AG20443 (cell line): Measurements from ENCODE around the gene AARS2.
A peak's percentile ranks its signal among the peaks of the same experiment; 100 is the strongest.
"Not testable (repeated sequence)": the region's sequence is repeated elsewhere in the genome, so short reads cannot be mapped to it uniquely, and the experiment has no call there.

Experiments used
- DNase-seq: peaks from one replicate; pipeline ENCODE4 v3.0.0; 2012; ENCODE audit warnings: low spot score, mixed read lengths

Gene AARS2

DNA sequence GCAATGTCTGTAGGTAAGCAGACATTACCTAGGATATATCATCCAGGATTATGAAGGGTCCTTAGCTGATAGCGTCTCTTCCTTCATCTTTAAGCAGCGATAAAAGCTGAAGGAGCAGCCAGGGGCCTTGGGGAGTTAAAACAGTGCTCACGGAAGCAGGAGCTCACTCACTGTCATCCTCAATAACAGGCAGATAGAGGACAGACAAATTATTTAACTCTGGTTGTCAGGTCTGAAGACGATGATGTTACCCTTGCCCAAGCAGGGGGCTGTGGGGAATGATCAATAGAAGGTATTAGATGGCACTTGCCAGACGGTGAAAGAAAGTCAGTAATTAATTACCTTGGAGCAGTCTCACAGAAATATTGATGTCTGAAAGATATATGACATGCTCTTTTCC lies 16.7 kb upstream of the AARS2 start:
- no peak for DNase-seq

DNA sequence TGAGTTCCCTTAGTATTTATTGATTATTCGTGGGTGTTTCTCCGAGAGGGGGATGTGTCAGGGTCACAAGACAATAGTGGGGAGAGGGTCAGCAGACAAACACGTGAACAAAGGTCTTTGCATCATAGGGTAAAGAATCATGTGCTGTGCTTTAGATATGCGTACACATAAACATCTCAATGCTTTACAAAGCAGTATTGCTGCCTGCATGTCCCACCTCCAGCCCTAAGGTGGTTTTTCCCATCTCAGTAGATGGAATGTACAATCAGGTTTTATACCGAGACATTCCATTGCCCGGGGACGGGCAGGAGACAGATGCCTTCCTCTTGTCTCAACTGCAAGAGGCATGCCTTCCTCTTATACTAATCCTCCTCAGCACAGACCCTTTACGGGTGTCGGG lies 15.1 kb upstream of the AARS2 start:
- DNase-seq = not testable (repeated sequence)

DNA sequence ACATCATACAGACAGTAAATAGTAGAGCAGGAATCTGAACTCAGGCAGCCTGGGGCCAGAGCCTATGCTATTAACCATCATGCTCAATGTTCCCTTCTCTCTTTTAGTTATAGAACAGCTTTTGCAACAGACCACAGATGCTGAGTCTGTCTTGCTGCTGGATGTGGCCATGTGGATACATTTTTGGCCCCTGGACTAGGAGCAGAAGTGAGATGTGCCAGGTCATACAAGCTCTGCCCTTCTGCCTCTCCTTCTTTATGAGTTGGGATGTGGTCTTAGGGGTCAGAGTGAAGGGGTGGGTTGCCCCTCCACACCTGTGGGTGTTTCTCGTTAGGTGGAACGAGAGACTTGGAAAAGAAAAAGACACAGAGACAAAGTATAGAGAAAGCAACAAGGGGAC lies 14.6 kb upstream of the AARS2 start:
- DNase-seq = no peak

DNA sequence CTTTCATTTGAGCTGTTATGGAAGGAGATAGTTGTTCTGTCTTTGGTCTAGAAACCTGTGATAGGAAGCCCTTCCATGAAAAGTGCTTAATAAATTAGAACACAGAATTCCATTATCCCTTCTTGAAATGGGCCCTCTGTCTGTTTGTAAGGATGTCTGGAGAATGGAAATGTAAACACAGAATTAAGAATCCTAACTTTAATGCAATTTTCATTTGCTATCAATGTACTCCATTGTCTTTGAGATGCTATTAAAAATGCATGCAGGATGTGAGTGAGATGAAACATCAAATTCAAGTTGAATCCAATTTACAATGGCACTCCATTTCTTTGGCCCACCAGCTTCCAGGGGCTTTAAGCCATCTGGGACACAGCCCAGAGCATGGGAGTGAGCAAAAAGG lies 13.9 kb upstream of the AARS2 start:
- no peak for DNase-seq

DNA sequence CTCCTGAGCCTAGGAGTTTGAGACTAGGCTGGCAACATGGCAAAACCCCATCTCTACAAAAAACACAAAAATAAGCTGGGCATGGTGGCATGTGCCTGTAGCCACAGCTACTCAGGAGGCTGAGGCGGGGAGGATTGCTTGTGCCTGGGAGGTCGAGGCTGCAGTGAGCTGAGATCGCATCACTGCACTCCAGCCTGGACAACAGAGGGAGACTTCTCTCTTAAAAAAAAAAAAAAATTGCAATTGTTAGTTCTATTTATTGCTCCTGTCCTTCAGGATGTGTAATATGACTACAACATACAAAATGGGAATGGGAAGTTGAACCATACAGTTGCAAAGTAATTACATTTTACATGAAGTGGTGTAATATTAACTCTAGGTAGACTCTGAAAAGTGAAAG lies 8.1 kb upstream of the AARS2 start:
- DNase-seq = no peak

DNA sequence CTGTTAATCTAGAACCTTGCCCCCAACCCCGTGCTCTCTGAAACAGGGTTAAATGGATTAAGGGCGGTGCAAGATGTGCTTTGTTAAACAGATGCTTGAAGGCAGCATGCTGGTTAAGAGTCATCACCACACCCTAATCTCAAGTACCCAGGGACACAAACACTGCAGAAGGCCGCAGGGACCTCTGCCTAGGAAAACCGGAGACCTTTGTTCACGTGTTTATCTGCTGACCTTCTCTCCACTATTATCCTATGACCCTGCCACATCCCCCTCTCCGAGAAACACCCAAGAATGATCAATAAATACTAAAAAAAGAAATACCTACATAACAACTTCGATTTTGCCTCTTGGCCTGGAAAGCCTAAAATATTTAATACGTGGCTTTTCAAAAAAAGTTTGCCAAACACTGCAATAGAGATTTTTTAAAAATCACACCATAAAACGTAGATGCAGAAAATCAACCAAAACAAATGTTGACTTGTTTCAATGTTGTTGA lies 4.0 kb upstream of the AARS2 start:
- DNase-seq = not testable (repeated sequence)

DNA sequence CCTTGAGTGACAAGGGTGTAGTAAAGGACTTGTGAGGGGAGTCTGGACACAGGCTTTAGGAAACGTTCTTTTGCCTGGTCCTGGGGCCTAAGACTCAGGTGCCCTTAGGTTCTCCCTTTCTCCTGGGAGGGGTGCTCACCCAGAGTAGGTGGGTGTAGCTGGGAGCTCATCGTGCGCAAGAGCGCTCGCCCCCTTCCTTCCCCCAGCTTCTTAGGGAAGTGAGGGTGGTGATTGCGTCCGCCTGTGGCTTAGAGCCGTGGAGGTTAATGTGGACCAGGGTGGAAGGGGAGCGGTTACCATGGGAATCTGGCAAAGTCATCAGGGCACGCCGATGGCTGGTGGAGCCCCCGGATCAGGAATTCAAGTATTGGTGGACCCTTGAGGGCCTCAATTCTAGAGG lies 3.3 kb upstream of the AARS2 start:
- no peak for DNase-seq

DNA sequence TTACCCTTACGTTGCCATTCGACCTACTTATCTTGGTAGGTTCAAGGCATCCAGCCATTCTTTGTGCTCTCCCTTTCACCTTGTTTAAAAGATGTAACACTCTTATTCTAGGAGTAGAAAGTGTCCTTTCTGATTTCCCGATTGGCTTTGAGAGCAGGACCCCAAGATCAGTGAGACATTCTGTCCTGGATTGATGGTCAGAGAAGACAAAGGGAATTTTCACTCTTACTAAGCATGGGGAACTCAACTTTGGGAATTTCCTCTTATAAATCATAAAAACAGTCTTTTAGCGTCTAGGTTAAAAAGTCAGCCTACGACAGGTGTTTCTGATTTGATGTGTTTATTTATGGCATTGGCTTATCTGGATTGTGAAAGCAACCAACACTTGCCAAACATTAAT lies 2.8 kb upstream of the AARS2 start:
- no peak for DNase-seq

DNA sequence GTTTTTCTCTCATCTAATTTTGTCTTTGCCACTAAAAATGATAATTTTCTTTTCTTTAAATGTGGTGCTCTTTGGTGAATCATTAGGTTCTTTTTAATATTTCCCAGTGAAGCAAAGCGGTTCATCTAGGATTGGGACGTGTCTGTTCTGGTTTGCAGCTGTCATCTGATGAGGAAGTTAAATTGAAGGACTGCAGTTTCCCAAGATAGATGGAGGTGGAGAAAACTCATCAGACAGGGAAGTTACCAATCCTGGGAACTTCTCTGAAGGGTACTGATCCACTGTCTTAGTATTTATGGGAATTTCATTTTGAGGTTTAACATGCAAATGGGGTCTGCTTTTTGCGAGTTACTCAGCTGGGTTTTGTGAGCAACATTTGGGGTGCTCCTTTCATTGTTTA lies 2.4 kb upstream of the AARS2 start:
- DNase-seq = no peak

DNA sequence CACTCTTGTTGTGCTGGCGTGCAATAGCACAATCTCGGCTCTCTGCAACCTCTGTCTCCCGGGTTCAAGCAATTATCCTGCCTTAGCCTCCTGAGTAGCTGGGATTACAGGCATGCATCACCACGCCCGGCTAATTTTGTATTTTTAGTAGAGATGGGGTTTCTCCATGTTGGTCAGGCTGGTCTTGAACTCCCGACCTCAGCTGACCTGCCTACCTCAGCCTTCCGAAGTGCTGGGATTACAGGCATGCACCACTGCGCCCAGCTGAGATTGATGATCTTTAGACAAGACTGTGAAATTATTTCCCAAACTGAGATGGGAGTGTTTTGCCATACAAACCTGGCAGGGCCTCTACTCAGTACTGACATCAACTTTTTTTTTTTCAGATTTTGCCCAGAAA lies 1.5 kb upstream of the AARS2 start:
- not testable (repeated sequence) for DNase-seq

DNA sequence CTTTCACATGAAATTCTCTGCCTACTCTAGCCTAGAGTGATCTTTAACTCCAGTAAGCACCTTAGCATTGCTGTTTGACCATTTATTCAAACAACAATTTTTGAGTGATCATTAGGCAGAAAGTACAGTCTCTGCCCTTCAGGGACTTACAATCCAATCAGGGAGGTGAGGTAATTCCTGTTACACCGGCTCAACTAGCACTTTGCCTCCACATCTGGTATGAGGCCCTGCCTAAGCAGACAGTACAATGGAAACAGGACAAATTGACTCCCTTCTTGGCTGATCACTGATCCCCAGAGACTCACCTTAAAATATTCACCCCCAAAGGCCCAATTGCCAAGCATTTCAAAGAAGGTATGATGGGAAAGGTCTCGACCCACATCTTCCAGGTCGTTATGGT lies 1.4 kb downstream of the AARS2 start:
- DNase-seq = no peak

DNA sequence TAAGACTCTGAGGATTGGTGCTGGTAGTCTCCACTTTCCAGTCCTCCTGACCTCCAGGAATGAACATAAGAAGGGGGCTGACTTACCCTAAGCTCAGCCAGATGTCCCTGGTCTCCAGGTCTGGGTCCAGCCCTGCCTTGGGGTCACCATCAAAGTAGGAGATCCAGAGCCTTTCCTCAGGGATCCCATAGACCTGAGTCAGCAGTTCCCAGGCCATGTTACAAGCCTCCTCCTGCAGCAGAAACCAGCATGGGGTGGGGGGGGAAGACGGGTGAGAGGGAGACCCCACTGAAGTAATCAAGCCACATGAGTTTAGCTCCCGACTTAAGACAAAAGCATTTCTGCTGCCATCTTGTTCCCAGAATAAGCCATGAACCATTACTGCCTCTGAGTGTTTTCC lies 1.8 kb downstream of the AARS2 start:
- DNase-seq = no peak

DNA sequence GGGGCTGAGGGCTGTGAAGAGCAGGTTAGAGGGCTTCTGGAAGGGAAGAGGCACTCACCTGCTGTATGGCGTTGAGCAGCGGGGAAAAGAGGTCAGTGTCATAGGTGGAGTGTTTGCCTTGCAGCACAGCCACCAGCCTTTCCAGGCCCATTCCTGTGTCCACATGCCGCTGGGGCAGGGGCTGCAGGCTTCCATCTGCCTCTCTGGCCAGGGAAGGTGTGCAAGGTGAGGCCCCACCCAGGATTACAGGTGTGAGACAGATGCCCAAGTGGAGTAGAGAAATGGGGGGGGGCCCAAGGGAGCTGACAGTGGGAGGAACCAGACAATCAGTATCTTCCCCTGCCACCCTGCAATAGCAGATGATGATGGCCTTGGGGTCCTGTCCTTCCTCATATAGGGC lies 2.9 kb downstream of the AARS2 start:
- DNase-seq = no peak

DNA sequence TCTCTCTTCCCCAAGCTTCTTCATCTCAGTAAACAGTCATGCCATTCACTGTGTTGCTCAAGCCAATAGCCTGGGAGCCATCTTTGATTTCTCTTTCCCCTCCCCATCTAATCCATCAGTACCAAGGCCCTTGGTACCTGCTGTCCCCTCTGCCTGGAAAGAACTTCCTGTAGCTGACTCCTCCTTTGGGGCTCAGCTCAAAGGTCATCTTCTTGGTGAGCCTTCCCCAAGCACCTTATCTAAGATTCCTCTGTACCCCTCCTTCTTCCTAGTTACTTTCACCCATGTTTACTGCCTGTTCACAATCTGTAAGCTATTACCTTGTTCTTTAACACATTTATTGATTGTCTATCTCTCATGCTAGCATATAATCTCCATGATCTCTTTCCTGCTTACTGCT lies 3.5 kb downstream of the AARS2 start:
- DNase-seq = no peak

DNA sequence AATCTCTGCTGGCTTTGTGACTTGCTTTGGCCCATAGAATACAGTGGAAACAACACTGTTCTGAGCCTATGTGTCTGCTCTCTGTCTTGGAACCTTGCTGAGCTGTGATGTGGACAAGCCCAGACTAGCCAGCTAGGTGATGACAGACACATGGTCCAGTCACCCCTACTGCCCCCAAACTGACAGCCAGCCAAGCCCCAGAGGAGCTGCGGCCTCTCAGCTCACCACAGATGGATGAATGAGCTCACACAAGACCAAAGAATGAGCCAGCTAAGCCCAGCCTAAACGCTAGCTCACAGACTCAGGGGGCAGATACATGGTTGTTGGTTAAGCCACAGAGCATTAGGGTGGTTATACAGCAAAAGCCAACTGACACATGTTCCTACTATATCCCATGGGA lies 4.1 kb downstream of the AARS2 start:
- DNase-seq = peak; percentile 71

DNA sequence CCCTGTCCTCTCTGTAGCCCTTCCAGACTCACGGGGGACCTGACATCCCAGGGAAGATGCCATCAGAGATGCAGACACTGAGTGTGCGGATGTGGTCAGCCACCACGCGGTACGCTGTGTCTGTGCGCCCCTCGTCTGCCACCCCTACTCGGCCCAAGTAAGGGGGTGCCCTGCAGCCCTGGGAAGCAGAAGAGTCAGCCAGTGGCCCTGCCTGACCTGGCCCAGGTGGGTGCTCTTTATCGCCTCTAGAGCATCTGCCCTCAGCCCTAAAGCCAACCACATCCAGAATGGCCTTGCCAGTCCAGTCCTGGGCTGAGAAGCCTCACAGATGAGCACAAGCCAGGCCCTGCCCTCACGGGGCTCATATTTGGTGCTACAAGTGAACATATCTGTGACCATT lies 5.9 kb downstream of the AARS2 start:
- DNase-seq = no peak

DNA sequence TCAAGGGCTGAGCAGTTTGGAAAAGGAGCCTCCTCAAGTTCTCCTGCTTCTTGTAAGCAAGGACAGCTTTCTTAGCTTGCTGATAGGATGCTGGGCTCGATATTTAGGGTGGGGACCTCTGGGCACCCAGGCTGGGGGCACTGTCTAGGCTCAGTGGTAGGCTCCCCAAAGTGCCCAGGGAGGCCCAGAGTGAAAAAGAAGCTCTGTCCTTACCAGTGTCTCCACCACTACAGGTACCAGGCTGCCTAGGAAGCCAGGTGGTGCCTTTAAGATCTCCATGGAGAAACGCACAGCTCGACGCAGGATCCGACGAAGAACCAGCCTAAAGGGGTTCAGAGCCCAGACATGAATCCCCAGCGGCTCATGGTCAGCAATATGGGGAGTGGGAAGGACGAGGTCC lies 6.4 kb downstream of the AARS2 start:
- DNase-seq = no peak

DNA sequence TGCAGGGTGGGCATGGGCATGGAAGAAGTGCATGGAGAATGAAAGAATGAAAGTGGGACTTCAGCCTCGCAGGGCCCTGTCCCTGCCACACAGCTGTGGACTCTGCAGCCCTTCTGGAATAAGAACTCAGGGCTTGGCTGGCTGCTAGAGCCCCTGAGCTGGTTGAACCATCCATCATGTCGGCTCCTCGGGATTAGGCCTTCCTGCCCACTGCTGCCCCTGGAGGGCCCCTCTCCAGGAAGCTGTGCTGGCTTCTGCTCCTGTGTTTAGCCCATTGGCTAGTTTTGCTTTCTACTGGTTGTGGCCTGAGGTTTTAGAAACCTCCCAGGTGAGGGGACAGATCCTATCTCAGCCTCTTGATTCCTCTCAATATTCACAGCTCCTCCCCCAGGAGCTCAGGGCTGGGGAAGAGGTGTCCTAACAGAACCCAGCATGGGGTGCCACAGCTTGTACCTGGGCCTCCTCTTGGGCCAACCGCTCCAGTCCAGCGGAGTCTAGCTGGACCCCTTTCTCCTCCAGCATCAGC lies 7.9 kb downstream of the AARS2 start:
- DNase-seq = no peak

DNA sequence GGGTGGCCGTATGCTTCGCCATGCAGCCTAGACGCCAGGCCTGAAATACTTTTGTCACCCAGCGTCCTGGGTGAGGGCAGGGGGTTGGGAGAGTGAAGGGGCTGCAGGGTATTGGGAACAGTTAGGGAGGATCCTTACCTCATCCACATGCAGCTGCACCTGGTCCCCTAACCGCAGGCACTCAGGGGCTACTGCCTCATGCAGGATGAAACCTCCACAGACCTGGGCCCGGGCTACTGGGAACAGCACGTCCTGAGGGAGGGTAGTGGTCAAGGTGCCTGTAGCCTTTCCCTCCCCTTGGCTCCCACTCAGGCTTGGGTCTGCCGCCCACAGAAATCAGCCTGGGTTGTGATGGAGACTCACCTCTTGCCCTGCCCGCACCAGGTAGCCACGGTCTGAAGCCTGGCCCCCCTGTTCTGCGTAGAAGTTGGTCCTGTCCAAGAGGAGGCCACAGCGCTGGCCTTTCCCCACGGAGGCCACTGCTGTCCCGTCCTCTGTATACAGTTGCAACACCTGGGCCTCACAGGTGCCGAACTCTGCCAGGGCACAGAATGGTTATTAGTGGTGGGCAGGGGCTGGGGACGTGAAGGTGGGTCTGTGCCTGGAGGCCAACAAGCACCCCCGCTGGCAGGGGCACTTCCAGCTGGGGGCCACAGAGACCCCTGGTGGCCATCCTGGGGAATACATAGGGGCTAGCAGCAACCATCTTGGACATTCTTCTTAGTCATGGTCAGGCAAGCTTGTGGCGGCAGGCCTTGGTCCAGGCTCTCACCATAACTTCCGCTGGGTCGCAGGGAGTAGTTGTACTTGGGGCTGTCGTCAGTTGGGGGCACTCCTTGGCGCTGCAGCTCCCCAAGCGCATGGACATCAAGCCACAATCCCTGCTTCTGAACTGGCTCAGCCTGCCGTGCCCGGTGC lies 8.6 kb downstream of the AARS2 start:
- DNase-seq = peak; percentile 66

DNA sequence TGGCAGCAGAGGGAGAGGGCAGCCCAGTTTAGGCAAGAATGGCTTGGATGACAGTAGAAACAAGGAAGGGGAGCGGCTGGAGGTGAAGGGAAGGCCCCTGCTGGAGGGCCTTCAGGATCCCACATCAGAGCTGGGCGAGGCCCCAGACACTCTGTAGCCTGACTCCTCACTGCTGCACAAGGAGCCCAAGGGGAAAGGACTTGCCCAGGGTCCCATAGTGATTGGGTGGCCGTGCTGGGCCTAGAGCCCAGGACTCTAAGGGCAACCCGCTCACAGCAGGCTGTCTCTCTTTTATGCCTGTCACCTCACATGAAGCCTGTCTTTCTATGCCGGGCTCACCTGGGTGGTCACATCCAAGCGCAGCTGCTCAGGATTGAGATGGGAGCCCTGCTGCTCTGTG lies 9.3 kb downstream of the AARS2 start:
- no peak for DNase-seq

DNA sequence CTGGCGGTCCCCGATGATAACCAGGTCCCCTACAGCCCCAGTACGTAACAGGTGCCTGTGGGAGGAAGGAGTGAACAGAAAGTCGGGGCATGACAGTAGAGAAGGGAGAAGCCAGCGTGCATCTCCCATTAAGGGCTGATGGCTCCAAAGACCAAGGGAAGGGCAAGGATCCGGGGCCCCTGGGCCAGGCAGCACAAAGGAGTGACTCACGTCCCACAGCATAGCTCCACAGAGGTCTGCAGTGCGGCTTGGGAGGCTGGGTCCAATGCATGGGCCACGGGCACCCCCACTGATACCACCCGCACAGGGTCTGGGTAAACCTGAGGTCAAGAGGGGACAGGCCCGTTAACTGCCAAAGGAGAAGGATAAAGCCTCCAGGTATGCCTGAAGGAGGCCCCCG lies 10.3 kb downstream of the AARS2 start:
- DNase-seq = no peak

DNA sequence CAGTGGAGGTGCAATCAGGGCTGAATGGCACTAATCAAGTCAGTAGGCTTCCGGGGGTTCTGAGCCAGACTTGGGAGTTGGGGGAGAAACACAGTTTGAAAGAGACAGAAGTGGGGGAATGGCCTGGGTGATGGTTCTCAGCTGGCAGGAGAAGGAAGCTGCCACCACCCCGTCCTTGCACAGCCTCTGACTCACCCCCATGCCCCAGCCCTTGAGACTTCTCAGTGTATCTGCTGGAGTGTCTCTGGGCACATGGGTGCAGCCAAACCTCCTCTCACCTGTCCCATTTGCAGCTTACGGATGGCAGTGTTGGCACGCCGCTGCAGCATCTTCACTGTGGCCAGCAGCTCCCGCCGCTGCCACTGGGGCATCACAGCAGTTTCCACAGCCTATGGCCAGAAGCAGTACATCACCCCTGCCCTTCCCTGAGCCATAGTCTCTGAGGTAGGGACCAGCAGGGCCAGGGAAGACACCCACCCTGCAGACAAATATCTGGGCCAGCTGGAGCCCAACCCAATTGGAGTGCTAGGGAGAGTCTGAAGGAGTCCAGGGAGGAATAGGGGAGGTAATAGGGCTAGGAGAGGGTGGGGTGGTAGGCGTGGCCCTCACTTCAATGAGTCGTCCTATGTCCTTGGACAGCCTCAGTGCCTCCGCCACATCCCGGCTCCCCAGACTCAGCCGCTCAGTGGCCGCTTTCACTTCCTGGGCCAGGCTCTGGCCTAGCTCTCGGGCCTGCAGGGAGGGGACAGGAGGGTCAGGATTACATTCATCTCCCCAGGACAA lies 11.2 kb downstream of the AARS2 start:
- no peak for DNase-seq

DNA sequence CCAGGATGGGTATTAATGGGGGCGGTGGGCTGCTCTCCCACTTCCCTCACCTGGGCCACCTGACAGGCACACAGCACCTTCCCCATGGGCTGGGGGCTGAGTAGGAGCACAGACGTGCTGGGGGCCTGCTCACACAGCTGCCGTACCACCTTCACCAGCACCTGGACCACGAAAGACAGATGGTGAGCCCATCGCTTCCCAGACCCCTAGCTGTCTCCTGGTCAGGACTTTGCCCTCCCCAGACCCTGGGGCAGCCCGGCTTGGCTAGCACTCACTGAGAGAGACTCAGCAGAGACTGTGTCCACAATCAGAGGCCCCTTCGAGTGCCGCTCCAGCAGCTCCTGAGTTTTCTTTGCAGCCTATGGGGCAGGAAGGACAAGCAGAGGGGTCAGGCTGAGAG lies 12.0 kb downstream of the AARS2 start:
- DNase-seq = no peak
